ENCODE data around the gene ZNF865.

The ZNF865 gene

DNA sequence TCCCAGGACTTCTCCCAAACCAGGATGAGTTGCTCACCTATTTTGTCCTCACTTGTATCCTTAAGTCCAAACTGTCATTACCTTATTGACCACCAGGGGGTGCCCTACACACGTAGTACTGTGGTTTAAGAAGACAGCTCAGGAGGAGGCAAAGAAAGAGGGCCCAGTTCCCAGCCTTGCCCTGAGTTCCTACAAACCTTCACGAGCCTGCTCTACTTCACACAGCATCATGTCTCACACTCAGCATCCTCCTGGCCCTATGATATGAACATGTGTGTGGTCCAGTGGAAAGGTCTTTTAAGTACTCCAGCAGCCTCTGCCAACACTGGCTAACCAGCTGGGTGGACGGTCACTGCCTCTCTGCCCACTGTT, 27.0 kb downstream of the ZNF865 start:
- no peak overlapping the region for H3K9ac ChIP-seq (ENCODE audit: low read length)
- H3K27ac ChIP-seq (ENCODE audit: low read depth, low read length) = no peak overlapping the region
- peaks cover 9% of the 10 kb centered on the region for H3K4me1 ChIP-seq (ENCODE audit: control insufficient read depth, insufficient read depth, low read length)
- H3K36me3 ChIP-seq (ENCODE audit: control insufficient read depth, insufficient read depth, low read length) = no peaks in the 10 kb centered on the region
- H3K9me3 ChIP-seq (ENCODE audit: control insufficient read depth, insufficient read depth, low read depth, low read length) = no peaks in the 10 kb centered on the region
- H3K27me3 ChIP-seq (ENCODE audit: control insufficient read depth, insufficient read depth, low read length) = no peaks in the 10 kb centered on the region
- no peak overlapping the region for H3K4me3 ChIP-seq (ENCODE audit: low read depth, low read length)

DNA sequence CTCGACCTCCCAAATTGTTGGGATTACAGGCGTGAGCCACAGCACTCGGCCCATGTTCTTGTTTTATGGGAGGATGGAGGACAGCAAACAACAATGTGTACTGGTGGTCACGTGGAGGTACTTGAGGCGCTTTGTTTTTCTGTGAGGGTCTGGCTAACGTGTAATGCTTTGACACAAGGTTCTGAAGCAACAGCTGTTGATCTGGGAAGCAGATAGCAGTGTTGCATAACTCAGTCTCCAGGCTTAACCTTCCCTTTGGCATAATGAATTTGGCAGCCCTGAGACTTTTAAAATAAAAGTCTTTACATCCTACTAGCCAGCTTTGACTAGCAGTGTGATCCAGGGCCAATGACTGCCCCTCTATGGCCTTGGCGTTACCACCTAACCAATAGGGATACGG, 28.4 kb downstream of the ZNF865 start:
- H3K36me3 ChIP-seq (ENCODE audit: control insufficient read depth, insufficient read depth, low read length) = no peaks in the 10 kb centered on the region
- no peak overlapping the region for H3K27ac ChIP-seq (ENCODE audit: low read depth, low read length)
- H3K9me3 ChIP-seq (ENCODE audit: control insufficient read depth, insufficient read depth, low read depth, low read length) = no peaks in the 10 kb centered on the region
- H3K9ac ChIP-seq (ENCODE audit: low read length) = no peak overlapping the region
- no peaks in the 10 kb centered on the region for H3K27me3 ChIP-seq (ENCODE audit: control insufficient read depth, insufficient read depth, low read length)
- H3K4me1 ChIP-seq (ENCODE audit: control insufficient read depth, insufficient read depth, low read length) = peaks cover 9% of the 10 kb centered on the region
- H3K4me3 ChIP-seq (ENCODE audit: low read depth, low read length) = no peak overlapping the region

DNA sequence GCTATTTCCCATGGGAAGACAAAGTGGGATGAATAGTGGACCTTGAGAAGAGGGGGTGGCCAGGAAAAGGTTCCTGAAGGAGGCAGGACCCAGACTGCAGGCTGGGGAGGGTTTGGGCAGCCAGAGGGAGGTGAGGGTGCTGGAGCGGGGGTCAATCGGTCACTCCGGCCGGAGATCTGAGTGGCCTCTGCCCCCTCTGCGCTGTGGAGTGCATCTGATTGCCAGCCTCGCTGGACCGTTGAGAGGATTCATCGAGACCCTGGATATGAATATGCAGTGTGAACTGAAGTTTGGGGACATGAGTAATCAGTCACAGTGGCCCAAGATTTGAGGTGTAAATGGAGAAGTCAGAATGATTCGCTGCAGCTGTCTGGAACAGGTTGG, 29.9 kb downstream of the ZNF865 start:
- no peaks in the 10 kb centered on the region for H3K9me3 ChIP-seq (ENCODE audit: control insufficient read depth, insufficient read depth, low read depth, low read length)
- peak overlapping the region; percentile 95 for H3K4me3 ChIP-seq (ENCODE audit: low read depth, low read length)
- H3K27me3 ChIP-seq (ENCODE audit: control insufficient read depth, insufficient read depth, low read length) = no peaks in the 10 kb centered on the region
- peaks cover 11% of the 10 kb centered on the region for H3K4me1 ChIP-seq (ENCODE audit: control insufficient read depth, insufficient read depth, low read length)
- no peaks in the 10 kb centered on the region for H3K36me3 ChIP-seq (ENCODE audit: control insufficient read depth, insufficient read depth, low read length)
- H3K9ac ChIP-seq (ENCODE audit: low read length) = peak overlapping the region; percentile 93
- H3K27ac ChIP-seq (ENCODE audit: low read depth, low read length) = peak overlapping the region; percentile 54; the same call in 1 of the 2 replicates

DNA sequence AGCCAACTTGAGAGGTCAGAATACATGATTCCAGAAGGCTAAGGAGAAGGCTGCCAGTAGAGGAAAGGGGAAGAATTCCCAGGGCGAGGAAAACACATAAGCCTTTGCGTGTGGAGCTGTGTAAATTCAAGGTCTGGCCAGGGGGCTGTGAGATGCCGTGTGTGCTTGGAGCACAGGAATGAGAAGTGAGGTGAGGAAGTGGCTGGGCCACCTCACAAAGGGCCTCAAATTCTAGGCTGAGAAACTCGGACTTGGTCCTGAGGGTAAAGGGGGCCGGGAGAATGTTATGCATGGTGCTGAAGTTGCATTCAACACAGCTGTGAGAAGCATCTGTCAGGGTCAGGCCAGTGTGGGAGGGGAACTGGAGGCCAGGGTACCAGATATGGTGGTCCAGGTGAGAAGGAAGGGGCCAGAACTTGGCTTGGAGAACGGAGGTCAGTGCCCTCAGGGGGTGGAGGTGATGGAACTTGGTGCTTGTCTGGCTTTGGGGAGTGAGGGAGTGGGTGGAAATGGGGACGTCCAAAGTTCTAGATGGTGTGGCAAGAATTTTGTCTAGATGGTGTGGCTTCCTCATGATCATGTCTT, 30.5 kb downstream of the ZNF865 start:
- no peaks in the 10 kb centered on the region for H3K27me3 ChIP-seq (ENCODE audit: control insufficient read depth, insufficient read depth, low read length)
- H3K36me3 ChIP-seq (ENCODE audit: control insufficient read depth, insufficient read depth, low read length) = no peaks in the 10 kb centered on the region
- no peak overlapping the region for H3K27ac ChIP-seq (ENCODE audit: low read depth, low read length)
- peak overlapping the region; percentile 93 for H3K9ac ChIP-seq (ENCODE audit: low read length)
- no peaks in the 10 kb centered on the region for H3K9me3 ChIP-seq (ENCODE audit: control insufficient read depth, insufficient read depth, low read depth, low read length)
- peak overlapping the region; percentile 95 for H3K4me3 ChIP-seq (ENCODE audit: low read depth, low read length)
- H3K4me1 ChIP-seq (ENCODE audit: control insufficient read depth, insufficient read depth, low read length) = peaks cover 15% of the 10 kb centered on the region

DNA sequence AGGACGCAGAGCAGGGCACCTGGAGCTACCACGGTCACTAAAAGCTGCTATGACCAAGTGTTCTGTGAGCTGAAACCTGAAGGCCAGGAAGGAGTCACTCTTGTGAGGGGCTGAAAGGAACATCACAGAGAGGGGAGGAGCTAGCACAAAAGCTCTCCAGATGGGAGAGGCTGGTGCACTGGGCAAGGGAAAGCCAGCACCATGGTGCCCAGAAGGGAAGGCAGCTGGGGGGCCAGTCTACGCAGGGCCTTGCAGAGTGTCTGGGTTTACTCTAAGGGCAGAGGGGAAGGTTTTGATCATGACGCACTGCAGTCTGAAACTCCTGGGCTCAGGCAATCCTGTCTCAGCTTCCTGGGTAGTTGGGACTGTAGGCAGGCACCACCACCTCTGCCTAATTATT, 31.3 kb downstream of the ZNF865 start:
- Histone ChIP-seq H3K4me1 (ENCODE audit: control insufficient read depth, insufficient read depth, low read length) (peaks cover 15% of the 10 kb centered on the region), H3K36me3 (ENCODE audit: control insufficient read depth, insufficient read depth, low read length) (no peaks in the 10 kb centered on the region), H3K27ac (ENCODE audit: low read depth, low read length) (no peak overlapping the region), H3K4me3 (ENCODE audit: low read depth, low read length) (peak overlapping the region; percentile 12; the same call in 1 of the 2 replicates), H3K27me3 (ENCODE audit: control insufficient read depth, insufficient read depth, low read length) (no peaks in the 10 kb centered on the region), H3K9me3 (ENCODE audit: control insufficient read depth, insufficient read depth, low read depth, low read length) (no peaks in the 10 kb centered on the region), H3K9ac (ENCODE audit: low read length) (no peak overlapping the region)

DNA sequence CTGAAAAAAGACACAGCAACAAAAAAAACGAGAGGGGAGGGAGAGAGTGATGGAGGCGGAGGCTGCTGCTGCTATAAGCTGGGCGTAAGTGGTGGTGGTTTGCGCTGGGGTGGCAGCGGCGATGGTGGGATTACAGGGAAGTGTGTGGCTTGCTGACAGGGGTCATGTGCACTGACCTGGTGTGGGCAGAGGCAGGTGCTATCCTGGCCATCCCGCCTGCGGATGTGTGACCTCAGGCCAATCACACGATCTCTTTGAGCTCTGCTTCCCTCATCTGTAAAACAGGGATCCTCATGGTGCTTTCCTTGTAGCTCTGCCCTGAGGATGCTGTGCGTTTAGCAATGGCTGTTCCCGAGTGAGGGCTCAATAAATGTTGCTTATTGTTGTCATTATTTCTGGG, 32.1 kb downstream of the ZNF865 start:
- Histone ChIP-seq H3K9ac (ENCODE audit: low read length) (no peak overlapping the region), H3K4me1 (ENCODE audit: control insufficient read depth, insufficient read depth, low read length) (peaks cover 15% of the 10 kb centered on the region), H3K27ac (ENCODE audit: low read depth, low read length) (no peak overlapping the region)

DNA sequence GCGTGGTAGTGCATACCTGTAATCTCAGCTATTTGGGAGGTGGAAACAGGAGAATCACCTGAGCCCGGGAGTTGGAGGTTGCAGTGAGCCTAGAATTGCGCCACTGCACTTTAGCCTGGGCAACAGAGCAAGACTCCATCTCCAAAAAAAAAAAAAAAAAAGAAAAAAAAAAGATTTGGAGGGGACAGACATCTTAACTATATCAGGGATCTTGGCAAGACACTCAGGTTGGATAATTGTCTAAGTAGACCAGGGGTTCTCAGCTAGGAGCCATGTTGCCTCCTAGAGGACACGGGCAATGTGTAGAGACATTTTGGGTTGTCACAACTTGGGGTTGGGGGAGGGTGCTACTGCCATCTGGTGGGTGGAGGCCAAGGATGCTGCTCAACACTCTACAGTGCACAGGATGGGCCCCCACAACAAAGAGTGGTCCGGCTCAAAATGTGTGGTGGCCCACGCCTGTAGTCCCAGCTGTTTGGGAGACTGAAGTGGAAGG, 33.5 kb downstream of the ZNF865 start:
- no peaks in the 10 kb centered on the region for H3K27me3 ChIP-seq (ENCODE audit: control insufficient read depth, insufficient read depth, low read length)
- peaks cover 19% of the 10 kb centered on the region for H3K4me1 ChIP-seq (ENCODE audit: control insufficient read depth, insufficient read depth, low read length)
- no peaks in the 10 kb centered on the region for H3K36me3 ChIP-seq (ENCODE audit: control insufficient read depth, insufficient read depth, low read length)
- no peak overlapping the region for H3K4me3 ChIP-seq (ENCODE audit: low read depth, low read length)
- no peak overlapping the region for H3K9ac ChIP-seq (ENCODE audit: low read length)
- H3K27ac ChIP-seq (ENCODE audit: low read depth, low read length) = no peak overlapping the region
- no peaks in the 10 kb centered on the region for H3K9me3 ChIP-seq (ENCODE audit: control insufficient read depth, insufficient read depth, low read depth, low read length)

More for the DNA sequence above, 32.1 kb downstream of the ZNF865 start:
- H3K9me3 ChIP-seq (ENCODE audit: control insufficient read depth, insufficient read depth, low read depth, low read length) = no peaks in the 10 kb centered on the region
- no peak overlapping the region for H3K4me3 ChIP-seq (ENCODE audit: low read depth, low read length)
- no peaks in the 10 kb centered on the region for H3K27me3 ChIP-seq (ENCODE audit: control insufficient read depth, insufficient read depth, low read length)
- no peaks in the 10 kb centered on the region for H3K36me3 ChIP-seq (ENCODE audit: control insufficient read depth, insufficient read depth, low read length)

DNA sequence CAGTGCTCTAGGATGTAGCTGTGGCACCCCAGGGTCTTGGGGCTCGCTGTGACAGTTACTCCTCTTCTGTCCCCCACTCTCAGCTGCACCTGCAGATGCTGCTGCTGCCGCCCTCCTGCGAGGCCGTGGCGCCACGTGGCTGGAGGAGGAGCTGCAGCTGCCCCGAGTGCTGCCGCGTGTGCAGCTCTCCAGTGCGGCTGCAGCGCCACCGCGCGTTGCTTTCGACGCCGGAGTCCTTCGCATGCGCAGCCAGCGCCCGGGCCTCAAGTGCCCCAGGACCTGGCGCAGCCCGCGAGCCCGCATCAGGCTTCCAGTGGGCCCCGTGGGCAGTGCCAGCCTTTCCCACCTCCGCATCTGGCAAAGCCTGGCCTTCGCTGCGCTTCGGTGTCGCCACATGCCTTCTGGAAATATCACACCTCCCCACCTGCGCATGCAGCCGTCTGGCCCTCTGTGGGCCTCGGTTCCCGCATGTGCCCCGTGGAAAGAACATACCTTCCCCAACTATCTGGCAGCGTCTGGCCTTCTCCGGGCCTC, 34.7 kb downstream of the ZNF865 start:
- Histone ChIP-seq H3K4me3 (ENCODE audit: low read depth, low read length) (peak overlapping the region; percentile 91), H3K36me3 (ENCODE audit: control insufficient read depth, insufficient read depth, low read length) (peaks cover 8% of the 10 kb centered on the region), H3K27ac (ENCODE audit: low read depth, low read length) (peak overlapping the region; percentile 72; the same call in 1 of the 2 replicates), H3K27me3 (ENCODE audit: control insufficient read depth, insufficient read depth, low read length) (no peaks in the 10 kb centered on the region), H3K9ac (ENCODE audit: low read length) (peak overlapping the region; percentile 67), H3K9me3 (ENCODE audit: control insufficient read depth, insufficient read depth, low read depth, low read length) (no peaks in the 10 kb centered on the region), H3K4me1 (ENCODE audit: control insufficient read depth, insufficient read depth, low read length) (peaks cover 19% of the 10 kb centered on the region)

DNA sequence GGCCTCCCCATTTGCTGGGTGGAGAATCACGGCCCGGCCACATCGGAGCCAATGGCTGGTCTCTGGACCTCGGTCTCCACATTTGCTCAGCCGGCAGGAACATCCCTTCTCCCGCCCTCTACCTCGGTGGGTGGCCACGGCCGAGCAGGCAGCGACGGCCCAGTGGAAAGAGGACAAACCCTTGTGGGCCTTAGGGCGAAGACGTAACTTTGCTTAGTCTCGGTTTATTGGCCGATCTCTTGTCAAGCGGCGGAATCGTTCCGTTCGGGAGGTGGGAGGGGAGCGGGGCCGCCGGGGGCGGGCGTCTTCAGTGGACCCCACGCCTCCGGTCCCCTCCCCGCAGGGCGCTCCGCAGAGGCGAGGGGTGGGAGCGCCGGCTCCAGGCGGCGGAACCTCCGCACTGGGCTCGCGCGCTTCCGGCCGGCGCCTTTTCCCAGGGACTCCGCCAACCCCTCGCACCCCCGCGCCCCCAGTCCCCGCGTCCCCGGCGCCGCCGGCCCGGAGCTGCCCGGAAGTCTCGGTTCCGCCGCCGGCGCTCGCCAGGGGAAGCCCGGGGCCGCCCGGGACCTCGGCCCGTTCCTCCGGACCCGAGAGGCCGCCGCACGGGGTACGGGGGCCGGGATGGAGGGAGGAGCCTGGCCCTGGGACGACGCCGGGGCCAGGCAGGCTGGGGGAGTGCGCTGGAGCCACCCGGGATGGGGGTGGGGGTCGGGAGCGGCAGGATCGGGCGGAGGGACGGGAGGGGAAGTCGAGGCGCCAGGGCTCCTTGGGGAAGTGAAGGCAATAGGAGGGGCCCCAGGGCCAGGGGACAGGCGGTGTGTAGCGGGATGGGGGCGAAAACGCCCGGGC, 35.4 kb downstream of the ZNF865 start, which contains the start of gene ZNF580:
Gene ZNF580, plus strand, starts transcription at position 426 of the 849 bp plus-strand sequence. CDS start 1,507 bp downstream, outside the sequence.
- H3K9ac ChIP-seq (ENCODE audit: low read length) = peak within 1 kb of the TSS; percentile 89
- H3K9me3 ChIP-seq (ENCODE audit: control insufficient read depth, insufficient read depth, low read depth, low read length) = no peaks in the 10 kb centered on the region
- peaks cover 15% of the 10 kb centered on the region for H3K4me1 ChIP-seq (ENCODE audit: control insufficient read depth, insufficient read depth, low read length)
- peak within 1 kb of the TSS; percentile 91 for H3K4me3 ChIP-seq (ENCODE audit: low read depth, low read length)
- H3K27me3 ChIP-seq (ENCODE audit: control insufficient read depth, insufficient read depth, low read length) = no peaks in the 10 kb centered on the region
- peaks cover 15% of the 10 kb centered on the region for H3K36me3 ChIP-seq (ENCODE audit: control insufficient read depth, insufficient read depth, low read length)
- peak within 1 kb of the TSS; percentile 72; the same call in 1 of the 2 replicates for H3K27ac ChIP-seq (ENCODE audit: low read depth, low read length)

DNA sequence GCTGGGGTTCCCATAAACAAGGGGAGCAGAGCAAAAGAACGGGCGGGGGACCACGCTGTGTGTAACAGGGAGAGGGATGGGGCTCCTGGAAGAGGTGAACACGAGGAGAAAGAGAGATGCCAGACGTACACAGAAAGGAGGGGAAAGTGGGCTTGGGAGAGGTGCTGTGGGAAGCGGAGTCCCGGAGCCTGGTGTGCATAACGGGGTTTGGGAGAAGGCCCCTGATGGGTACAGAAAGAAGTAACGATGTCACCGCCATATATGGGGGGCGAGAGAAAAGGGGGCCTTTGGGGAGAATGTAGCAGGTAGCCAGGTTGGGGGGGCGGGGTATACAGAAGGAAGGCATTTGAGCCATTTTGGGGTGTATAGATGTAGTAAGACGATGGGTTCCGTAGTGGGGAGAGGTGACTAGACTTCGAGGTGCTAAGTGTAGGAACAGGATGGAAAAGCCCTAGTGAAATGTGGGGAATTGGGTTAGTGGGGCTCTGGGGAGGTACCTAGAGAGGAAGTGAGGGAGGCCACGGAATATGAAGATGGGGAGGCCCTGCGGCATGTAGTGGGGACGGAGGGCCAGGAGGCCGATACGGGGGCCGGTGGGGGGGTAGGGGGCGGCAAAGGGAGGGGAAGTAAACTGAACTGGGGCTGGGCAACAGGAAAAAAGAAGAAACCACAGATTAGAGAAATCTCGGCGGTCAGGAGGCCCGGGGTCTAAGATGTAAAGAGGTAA, 36.1 kb downstream of the ZNF865 start:
- peak overlapping the region; percentile 89 for H3K9ac ChIP-seq (ENCODE audit: low read length)
- H3K4me3 ChIP-seq (ENCODE audit: low read depth, low read length) = peak overlapping the region; percentile 91
- H3K27ac ChIP-seq (ENCODE audit: low read depth, low read length) = peak overlapping the region; percentile 64; the same call in 1 of the 2 replicates
- H3K9me3 ChIP-seq (ENCODE audit: control insufficient read depth, insufficient read depth, low read depth, low read length) = no peaks in the 10 kb centered on the region
- H3K36me3 ChIP-seq (ENCODE audit: control insufficient read depth, insufficient read depth, low read length) = peaks cover 16% of the 10 kb centered on the region
- no peaks in the 10 kb centered on the region for H3K27me3 ChIP-seq (ENCODE audit: control insufficient read depth, insufficient read depth, low read length)
- H3K4me1 ChIP-seq (ENCODE audit: control insufficient read depth, insufficient read depth, low read length) = peaks cover 10% of the 10 kb centered on the region
